ENCODE measurements around the gene FBXL19.
"Not testable (repeated sequence)": the region's sequence is repeated elsewhere in the genome, so short reads cannot be mapped to it uniquely, and the experiment has no call there.

The FBXL19 gene

DNA sequence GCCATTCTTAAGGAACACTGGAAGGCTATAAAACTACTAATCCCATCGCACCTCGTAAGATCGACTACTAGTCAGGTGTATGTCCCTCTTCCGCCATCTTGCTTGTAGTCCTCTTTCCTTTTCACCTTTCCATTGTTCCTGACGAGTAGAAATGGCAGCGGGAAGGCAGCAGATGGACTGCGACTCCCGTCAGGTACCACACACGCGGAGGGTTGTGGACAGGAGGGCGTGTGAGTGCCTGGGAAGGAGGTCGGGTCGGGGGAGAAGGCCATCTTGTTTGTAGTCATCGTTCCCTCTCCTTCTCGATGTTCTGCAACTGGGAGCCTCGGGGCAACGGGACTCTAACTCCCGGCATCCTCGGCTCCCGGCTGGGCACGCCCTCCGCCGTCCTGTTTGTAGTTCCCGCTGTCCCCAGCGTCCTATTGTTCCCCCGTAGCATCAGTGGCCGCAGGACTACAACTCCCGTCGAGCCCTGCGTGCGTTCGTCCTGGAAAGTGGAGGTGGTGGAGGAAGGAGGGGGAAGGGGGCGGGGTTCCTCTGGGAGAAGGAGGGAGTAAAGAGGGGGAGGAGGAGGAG is 324 bp upstream of the FBXL19 start:
- DNase-seq = peak; percentile 92

- no peak for DNase-seq
Measured at GRCh38 chr16:30924076-30924912, 922 bp downstream of the FBXL19 start.

DNA sequence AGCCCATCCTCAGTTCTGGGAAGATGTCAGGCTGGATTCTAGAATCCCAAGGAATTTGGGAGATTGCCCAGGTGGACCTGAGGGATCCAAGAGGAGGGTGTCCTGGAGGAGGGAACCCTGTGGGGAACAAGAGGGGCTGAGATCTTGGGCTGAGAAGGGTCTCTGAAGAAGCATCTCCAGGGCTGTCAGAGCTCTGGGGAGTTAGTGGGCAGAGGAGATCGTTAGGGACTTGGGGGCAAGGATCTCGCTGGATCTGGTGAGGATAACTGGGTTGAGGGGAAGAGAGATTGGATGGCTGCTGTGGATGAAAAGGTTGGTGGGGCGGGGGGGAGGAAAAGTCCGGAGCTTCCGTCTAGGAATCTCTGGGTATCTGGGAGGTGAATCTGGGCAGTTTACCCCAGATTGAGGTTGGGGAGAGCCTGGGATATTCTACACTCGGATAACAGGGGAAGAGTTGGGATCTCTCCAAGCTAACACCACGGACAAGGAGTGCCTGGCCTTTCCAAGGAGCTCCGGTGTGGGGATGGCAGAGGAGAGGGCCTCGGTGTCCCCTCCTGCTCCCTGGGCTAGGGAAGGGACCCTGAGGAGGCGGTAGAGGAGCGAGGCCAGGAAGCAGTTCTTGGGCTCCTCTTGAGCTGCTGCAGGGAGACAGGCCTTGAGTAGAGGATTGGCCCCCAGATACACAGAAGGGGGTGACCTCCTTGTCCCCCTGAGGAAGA is 1.7 kb downstream of the FBXL19 start:
- DNase-seq = no peak

DNA sequence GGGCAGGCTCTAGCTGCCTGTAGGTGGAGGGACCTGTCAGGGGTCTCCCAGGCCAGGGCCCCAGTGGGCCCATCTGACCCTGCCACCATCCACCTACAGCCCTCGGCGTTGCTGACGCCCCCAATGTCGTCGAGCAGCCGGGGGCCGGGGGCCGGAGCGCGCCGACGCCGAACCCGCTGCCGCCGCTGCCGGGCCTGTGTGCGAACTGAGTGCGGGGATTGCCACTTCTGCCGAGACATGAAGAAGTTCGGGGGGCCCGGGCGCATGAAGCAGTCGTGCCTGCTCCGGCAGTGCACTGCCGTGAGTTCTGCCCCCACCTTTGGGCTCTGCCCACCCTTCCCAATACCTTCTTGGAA is 2.2 kb downstream of the FBXL19 start:
- DNase-seq = no peak

GRCh38 chr16:30925995-30926811 is 2.8 kb downstream of the FBXL19 start:
- no peak for DNase-seq

DNA sequence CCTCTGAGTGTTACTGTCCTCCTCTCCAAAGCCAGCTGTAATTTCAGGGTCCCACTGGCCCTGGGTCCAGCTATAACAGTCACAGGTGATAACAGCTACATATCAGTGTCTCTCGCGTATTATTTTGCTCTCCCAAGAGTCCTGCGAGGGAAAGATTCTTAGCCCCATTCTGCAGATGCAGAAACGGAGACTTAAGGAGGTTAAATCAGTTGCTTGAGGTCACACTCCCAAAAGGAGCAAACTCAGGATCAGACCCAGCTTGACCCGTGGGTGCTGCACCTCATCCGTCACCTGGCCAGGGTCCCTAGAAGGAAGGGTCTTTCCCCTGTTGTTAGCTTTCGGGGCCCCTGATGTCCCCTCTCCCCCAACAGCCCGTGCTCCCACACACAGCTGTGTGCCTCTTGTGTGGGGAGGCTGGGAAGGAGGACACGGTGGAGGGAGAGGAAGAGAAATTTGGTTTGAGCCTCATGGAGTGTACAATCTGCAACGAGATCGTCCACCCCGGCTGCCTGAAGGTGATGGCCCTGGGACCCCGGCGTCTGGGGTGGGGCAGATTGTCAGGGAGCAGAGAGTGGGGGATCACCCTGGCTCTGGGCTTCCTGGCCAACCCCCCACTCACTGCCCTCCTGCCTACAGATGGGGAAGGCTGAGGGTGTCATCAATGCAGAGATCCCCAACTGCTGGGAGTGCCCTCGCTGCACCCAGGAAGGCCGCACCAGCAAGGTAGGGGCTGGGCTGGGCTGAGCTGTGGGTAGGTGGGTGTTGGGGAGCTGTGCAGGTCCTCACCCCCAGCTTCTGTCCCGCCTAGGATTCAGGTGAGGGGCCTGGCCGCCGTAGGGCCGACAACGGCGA is 3.8 kb downstream of the FBXL19 start:
- no peak for DNase-seq

- DNase-seq = peak; percentile 40
Measured at GRCh38 chr16:30927789-30928378, 4.5 kb downstream of the FBXL19 start.

DNA sequence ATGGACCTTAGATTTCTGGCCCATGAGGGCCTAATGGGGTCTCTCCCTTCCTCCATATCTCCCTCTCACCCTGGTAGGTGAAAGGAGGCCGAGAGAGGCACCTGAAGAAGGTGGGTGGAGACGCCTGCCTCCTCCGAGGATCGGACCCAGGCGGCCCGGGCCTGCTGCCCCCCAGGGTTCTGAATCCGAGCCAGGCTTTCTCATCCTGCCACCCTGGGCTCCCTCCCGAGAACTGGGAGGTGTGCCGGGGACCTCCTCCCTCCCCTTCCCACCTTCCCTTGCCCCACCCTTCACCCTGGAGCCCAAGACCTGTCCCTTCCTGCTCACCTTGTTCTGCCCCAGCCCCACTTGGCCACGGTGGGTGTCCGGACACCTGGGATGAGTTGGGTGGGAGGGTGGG is 5.0 kb downstream of the FBXL19 start:
- no peak for DNase-seq

GRCh38 chr16:30929167-30929566 is 5.8 kb downstream of the FBXL19 start:
- no peak for DNase-seq

- no peak for DNase-seq
Measured at GRCh38 chr16:30930160-30930571, 6.8 kb downstream of the FBXL19 start.

DNA sequence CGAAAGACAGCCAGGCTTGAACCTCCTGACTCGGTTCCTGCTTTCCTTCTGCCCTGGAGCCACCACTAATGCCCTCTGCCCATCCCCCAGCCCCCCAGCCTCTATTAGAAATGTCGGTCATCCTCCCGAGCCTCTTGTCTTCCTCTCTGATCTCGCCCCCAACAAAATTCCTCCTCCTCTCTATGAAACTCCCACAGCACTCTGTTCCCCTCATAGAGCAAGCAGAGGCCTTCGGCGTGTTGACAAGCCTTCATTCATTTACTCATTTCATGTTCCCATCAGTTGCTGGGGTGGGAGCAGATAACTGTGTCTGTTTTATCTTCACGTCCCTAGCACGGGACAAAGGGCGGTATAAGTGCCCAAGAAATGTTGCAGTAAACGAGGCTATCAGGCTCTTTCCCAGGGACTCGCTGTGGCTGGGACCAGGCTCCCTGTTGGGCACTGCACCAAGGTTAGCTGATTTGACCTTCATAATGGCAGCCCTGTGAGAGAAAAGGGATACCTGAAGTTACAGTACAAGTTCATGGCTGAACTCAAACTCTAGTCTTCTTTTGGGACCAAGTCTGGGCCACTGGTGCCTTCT is 7.8 kb downstream of the FBXL19 start:
- no peak for DNase-seq

GRCh38 chr16:30934827-30935557 is 11.6 kb downstream of the FBXL19 start:
- no peak for DNase-seq

GRCh38 chr16:30937692-30938091 is 14.3 kb downstream of the FBXL19 start:
- no peak for DNase-seq

- not testable (repeated sequence) for DNase-seq
Measured at GRCh38 chr16:30939571-30939970, 16.2 kb downstream of the FBXL19 start.

DNA sequence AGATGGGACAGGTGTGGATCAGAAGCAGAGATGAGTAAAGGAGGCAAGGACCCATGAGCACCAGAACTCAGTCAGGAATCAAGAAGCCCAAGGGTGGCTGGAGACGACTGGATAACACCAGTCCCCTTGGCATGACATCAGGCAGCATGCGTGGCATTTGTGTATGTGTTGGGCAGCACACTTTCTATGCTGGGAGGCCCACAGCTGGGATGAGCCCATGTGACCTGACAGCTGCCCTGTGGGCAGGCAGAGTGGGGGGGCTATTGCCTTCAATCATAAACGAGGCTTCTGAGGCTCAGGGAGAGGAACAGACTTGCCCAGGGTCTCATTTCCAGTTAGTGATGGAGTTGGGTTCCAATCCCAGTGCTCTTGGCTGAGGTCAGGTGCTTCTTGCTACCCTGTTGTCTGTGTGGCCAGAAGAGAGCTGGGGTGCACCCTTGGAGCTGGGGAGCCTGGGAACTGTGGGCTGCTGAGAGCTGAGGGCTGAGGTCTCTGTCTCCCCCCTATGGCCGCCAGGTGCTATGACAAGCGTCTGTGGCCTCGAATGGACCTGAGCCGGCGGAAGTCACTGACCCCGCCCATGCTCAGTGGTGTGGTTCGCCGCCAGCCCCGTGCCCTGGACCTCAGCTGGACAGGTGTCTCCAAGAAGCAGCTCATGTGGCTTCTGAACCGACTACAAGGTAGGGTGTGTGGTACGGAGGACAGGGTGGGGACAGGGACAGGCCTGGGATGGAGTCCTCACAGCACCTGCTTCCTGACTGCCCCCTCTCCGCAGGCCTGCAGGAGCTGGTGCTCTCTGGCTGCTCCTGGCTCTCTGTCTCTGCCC is 18.4 kb downstream of the FBXL19 start:
- DNase-seq = peak; percentile 53

DNA sequence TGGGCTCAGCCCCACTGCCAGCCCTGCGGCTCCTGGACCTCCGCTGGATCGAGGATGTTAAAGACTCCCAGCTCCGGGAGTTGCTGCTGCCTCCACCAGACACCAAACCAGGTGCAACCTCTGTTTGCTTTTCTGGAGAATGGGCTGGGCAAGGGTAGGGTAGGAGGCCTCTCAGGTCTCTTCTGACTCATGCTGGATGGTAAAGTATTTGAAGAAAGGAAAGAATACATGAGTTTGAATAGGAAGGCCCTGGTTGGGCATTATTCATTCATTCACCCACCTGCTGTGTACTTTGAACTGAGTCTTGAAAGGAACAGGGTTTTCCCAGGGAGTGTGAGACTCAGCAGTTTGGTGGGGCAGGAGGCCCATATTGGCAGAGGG is 19.0 kb downstream of the FBXL19 start:
- DNase-seq = no peak

DNA sequence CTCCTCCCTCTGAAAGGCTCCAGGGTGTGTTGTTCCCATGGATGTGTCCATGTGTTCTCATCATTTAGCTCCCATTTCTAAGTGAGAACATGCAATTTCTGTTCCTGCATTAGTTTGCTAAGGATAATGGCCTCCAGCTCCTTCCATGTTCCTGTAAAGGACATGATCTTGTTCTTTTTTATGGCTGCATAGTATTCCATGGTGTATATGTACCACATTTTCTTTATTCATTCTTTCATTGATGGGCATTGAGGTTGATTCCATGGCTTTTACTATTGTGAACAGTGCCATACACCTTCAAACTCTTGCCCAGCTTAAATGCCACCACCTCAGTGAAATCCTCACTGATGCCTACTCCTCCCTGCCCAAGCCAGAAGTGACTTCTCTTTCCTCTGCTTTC is 21.0 kb downstream of the FBXL19 start:
- DNase-seq = no peak

GRCh38 chr16:30946671-30947540 is 23.5 kb downstream of the FBXL19 start:
- DNase-seq = no peak

- DNase-seq = no peak
Measured at GRCh38 chr16:30947541-30947858, 24.1 kb downstream of the FBXL19 start.

Measured in stimulated activated CD4-positive, alpha-beta T cell treated with anti-CD3 and anti-CD28 coated beads, Interleukin-12 subunit alpha, Interleukin-12 subunit beta, amount 100 ng/mL, for 4 hours (primary cell).